ENCODE measurements around the gene LAMA4.
A peak's percentile ranks its signal among the peaks of the same experiment; 100 is the strongest.
"Not testable (repeated sequence)": the region's sequence is repeated elsewhere in the genome, so short reads cannot be mapped to it uniquely, and the experiment has no call there.

Gene LAMA4

DNA sequence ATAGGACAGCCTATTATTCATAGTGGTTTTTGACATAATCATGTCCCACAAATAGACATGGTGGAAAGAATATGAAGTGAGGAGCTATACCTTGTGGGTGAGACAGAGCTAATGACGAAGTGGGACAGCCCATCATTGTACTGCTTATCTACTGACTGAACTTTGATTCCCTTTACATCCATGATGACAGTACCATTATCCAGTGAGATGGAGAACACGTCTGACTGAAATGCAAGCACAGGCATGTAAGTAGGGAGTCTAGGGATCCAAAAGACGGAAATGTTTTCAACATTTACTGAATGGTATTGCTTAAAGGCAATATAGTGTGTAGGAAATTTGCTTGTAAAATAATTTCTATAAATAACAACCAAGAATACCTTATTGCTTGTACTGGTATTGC is 123.5 kb downstream of the LAMA4 start:
- DNase-seq: no peak

DNA sequence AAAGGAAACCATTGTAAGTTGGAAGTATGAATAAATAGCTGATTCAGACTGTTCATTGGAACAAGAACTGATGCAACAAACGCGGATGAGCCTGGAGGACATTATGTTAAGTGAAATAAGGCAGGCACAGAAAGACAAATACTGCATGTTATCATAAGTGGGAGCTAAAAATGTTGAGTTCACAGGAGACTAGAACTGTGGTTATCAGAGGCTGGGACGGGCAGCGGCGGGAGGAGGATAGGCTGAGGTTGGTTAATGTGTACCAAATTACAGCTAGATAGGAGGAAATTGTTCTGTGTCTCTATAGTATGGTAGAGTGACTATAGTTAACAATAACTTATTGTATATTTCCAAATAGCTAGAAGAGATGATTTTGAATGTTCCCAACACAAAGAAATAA is 126.2 kb downstream of the LAMA4 start:
- no peak for DNase-seq

DNA sequence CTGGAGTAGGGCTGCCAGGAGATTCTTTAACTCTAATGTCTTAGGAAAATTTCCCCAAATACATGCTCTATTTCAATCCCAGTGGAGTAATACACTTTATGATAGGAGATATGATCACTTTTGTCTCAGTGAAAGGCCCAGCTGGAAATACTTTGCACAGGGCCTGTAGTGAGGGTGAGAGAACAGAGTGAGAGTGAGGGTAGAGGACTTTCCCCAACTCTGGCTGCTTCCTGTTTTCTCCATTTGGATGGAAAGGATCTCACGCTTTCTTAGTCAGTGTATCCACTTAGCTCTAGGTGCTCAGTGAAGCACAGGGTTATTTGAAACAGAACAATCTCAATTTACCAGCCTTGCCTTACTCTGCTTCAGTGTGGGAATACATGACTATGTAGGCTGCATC is 130.4 kb downstream of the LAMA4 start:
- no peak for DNase-seq

DNA sequence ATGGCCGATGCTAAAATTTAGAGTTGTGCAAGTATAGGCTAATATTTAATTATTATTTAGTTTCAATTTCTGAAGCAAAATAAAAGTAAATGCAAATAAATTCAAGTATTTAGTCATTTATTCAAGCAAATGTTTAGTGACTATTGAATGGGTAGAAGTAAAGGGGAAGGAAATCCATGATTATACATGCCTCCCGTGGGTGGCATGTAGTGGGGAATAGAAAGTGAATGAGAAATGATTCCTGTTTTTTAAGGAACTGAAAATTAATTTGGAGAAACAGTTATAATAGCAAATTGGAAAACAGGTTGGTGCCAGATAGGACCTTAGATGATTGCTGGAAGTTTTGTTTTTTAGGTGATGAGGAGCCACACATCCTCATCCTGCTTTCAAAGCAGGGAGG is 131.6 kb downstream of the LAMA4 start:
- no peak for DNase-seq

DNA sequence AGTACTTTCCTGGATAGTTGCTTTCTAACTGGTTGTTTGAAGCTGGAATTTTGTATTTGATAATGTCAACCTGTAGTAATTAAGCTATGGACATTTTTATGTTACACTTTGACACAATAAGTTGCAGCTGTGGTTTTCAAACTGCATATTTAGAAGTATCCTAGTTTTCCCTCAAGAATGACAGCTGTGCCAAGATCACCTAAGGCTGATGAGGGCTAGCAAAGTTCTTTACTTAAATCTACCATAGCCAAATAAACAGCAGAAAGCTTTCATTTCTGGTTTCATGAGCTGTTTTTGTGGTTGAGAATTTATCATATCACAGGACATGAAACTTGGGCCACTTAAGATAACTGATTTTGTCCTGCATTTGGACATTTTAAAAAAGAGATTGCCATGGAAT is 136.3 kb downstream of the LAMA4 start:
- DNase-seq: no peak

DNA sequence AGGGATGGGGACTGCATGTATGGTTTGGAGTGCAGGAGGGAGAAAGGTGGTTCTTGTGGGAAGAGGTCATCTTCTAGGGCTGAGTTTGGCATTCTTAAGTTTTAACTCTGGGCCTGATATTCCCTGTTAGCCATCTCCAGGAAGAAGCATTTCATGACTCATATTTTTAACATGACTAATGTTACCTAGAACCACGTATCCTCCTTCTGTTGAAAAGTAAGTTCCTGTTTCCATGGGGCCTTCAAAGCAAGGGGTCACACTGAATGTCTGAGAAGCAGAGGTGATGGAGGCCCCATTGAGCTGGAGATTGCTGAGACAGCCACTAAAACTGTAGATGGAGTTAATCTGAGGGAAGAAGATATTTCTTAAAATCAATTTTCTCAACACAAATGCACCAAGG is 136.8 kb downstream of the LAMA4 start:
- DNase-seq: no peak

DNA sequence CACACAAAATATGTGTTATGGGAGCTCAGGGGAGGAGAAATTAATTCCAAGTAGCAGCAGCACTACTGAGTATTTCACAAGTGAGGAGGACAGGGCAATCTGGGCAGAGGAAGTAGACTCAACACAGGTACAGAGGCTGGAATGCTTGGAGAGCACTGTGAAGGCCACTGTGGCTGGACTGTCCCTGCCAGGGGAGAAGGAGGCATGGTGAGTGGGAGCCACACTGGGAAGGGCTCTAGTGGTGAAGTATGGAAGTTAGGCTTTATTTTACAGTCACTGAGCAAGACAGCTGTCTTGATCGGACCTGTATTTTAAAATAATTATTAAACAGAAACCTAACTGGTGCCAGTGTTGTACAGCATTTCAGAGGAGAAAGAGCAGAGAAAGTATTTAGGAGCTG is 138.1 kb downstream of the LAMA4 start:
- DNase-seq: no peak

DNA sequence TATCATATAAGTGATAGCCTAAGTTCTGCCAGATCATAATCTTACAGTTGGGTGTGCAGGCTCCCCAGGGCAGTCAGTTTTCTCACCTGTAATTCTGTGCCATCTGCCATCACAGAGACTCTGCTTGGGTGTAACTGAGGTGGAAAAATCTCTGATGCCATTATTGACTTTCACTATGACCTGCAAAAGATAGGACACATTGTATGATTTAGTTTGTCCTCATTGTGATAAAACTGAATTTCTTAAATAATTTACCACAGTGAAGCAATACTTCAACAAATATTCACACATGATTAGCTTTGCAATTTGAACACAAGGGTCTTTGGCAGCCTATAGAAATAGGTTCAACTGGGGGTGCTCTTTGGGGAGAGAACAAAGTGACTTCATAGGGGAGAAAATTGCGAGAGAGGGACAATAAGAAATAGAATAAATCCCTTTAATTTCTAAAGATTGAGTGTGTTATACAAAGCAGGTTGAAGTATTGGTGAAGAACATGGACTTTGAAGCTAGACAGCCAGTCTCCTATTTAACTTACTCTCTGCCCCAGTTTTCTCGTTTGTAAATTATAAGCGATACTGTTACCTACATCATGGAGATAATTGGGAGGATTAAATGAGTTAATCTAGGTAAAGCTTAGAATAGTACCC is 139.7 kb downstream of the LAMA4 start:
- DNase-seq: no peak

DNA sequence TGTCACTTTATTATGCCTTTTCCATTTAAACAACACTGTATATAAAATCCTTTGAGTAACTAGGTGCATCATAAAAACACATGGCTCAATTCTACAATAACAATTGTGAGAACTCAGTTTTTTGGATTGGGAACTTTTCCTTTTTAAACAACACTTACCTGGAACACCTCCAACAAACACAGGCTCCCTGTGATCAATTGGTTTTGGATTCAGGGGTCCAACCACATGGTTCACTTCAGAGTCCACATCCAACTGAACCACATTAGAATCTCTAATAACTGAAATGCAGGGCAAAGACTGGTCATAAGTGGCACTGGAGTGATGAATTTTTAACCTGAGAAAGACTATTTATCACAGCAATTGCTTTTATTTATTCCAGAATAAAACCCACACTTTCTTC is 140.4 kb downstream of the LAMA4 start:
- no peak for DNase-seq

DNA sequence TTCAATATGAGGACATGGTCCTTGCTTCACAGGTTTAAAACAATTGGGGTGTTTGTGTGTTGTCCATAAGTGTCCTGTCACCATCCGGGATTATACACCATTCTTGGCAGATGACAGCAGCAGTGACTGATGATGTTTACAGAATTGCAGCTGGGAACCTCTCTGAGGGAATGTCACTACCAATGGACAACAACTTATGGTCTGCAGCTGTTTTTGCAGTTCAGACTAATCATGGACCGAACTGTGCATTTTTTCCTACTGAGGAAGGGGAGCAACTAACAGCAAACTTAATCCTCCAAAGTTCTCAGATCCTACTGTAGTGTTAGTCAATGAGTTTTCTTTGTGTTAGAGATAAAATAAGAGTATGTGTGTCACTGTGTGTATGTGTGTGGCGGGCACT is 140.9 kb downstream of the LAMA4 start:
- DNase-seq: no peak

DNA sequence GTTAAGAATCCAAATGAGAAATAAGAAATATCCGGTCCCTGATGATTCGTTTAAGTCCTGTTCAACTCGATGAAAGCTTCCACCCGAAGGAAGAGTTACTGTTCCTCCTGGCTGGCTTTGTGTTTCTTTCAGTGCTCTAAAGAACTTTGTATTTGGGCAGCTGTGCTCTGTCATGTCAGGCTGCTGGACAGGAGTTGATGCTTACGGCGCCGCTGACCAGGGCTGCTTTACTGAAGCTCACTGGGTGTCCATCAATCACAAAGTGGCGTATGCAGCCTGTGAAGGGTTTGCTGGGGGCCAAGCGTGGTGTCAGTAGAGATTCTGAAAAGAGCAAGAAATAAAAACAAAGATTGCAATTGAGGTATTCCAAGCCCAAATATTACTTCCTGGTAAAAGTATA is 145.1 kb downstream of the LAMA4 start:
- DNase-seq: no peak

DNA sequence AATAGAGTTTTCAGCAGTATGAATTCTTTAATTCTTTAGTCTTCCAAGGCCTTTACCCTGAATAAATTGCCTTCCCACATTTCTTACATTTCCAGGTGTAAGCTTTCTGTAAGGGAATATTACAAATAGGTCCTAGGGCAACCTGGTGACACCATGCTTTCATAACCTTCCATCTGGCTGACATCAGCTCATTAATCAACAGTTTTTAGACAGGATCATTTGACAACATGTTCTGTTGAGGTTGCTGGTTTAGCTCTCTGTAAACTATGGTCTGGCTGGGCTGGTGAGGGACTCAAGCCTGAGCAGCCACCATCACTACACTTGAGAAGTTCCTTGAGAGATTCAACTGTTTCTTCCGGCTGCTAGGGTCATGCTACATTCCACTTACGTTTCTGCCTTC is 147.8 kb downstream of the LAMA4 start:
- DNase-seq: no peak

DNA sequence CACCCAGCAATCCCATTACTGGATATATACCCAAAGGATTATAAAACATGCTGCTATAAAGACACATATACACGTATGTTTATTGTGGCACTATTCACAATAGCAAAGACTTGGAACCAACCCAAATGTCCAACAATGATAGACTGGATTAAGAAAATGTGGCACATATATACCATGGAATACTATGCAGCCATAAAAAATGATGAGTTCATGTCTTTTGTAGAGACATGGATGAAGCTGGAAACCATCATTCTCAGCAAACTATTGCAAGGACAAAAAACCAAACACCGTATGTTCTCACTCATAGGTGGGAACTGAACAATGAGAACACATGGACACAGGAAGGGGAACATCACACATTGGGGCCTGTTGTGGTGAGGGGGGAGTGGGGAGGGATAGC is 148.3 kb downstream of the LAMA4 start:
- not testable (repeated sequence) for DNase-seq

DNA sequence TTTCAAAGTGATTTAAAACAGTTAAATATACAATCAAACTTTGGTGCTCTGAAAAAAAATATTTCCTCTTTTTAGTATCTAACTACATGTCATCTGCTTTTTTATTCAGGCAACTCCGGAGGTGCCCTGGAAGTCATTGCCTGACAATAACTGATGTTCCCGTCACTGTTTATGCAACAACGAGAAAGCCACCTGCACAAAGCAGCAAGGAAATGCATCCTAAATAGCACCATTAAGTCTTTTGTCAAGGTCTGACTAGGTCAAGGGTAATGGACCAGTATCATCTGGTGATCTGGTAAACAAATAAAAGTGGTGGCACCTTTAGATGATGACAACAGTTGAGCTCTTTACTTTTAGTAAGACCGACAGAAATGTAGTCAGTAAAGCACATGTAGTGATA is 153.8 kb downstream of the LAMA4 start:
- DNase-seq: no peak

DNA sequence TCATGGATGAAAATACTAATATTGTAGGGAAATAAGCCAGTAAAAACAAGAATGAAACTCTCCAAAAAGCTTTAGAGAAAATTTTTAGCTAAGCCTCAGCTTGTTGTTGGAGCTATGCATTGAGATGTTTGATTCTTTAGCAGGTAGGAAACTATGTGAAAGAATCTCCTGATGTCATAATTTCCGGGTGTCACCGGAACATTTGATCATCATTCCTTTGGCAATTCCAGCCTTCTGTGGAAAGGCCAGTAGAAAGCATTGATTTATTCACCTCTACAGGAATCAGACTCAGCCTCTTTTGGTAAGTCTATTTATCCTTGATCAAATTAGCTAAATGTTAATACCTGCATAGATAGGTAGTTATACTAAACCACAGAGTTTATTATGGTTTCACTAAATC is 157.5 kb downstream of the LAMA4 start:
- DNase-seq: no peak

DNA sequence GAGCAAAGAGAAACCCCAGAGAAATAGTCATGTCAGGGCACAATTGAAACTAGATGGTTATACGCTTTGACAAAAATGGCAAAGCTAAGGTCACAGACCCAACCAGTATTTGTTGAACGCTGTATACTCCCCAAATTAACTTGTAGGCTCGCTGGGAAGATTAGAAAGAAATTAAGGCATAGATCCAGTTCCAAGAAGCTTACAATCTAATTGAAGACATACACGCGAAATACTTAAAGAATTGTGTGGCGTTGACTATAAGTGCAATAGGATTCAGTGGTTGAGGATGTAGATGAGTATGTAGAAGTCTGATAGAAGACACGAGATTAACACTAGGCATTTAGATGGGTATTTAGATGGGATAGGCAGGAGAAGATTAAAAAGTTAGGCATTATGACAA is 166.5 kb downstream of the LAMA4 start:
- DNase-seq: no peak

DNA sequence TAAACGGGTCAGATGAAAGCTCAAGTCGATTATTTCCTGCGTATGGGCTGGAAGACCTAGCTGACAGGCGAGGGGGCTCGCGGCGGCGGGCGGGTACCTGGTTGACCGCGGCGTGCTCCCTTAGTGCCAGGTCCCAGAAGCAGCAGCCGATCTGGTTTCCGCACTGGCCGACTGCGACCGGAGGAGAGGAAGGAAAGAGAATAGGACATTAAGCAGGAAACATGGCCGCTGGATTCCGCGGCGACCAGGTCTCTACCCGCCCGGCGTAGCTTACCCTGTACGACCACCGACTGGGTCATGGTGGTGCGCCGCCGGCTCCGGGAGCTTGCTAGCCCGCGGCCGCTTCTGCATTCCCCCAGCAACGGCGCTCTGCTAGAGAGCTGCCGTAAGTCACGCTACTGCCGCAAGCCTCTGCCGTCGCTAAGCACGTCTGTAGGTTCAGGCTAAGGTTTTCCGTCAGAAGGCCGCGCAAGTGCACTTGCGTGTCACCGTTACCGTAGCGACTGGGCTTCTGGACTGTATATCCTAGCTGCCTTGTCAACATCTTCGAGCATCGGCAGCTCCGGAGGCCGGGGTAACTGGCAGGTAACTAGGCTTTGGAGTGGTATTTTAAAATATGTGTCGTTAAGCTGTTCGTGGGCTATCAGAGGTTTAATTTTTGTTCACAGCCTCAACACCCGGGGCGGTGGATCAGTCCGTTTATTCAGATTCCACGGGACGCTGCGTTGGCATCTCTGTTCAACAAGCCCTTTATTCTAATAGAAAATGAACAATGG is 167.0 kb downstream of the LAMA4 start, which contains the start of the genes FAM229B and TUBE1:
FAM229B (plus strand) TSS at position 456 of the 776 bp plus-strand sequence. CDS start 11,693 bp downstream, outside the sequence.
TUBE1 (minus strand) TSS at position 347 of the 776 bp plus-strand sequence; CDS start at position 299, 48 bp downstream.
- DNase-seq: peak; percentile 90

DNA sequence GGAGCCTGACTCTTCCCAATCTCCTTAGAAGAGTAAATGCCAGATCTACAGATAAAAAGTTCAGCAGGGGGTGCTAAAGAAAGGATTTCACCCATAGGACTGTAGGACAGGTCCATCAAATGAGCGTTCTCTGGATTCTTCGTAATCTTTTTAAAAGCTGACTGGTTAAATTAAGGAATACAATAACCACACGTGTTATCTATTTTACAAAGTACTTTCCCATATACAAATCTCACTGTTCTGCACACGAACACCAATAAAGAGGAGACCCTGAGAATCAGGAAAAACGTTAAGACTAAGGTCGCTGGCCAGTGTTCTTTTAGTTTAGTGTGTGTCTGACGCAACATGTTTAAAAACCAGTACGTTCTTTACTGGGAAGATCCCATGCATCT is 167.6 kb downstream of the LAMA4 start:
- DNase-seq: no peak

DNA sequence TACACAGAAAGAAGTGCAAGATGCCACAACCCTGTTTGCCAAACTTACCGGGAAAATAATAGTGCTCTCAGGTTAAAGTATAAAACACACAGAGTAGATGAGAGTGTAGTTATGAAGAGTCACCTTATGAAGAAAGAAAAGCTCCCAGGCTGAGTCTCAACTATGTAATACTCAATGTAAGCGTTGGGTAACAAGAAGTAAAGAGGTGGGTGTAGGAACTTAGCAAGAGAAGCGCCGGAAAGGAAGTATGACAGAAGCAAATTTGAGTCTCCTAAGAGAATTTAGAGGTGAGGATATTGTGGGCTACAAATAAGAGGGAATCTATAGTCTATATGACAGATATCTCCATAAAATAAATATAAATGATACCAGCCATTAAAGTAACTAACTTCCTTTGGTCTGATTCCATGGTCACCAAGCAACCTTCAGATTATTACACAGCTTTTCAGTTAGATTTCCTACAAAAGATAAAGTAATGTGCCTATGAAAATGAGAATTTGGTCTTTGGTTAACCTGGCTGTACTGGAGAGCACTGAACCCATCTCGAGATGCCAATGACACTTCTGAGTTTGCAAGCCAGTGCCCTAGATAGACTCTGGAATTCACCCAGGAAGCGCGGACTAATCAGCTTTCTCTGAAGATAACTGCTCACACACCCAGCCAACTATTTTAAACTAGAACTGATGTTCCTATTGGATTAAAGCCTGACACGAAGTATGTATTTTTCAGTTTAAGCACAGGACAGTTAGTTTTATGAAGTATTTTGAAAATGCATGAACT is 168.9 kb downstream of the LAMA4 start:
- no peak for DNase-seq

DNA sequence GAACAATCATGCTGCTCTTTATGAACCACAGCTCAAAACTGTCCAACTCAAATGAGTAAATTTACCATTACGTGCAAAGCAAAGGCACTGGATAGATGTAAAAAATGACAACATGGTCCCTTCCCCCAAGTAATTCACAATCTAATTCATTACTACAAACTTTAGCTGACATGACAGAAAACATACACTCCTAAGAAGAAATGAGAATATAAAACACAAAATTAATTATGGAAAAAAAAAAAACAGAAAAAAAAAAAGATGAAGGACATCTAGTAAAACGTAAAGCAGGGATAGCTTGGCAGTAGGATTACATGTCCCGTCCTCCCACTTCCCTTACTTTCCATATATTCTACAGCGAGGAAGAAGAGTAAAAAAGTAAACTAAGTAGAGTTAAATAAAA is 172.8 kb downstream of the LAMA4 start:
- DNase-seq: no peak

DNA sequence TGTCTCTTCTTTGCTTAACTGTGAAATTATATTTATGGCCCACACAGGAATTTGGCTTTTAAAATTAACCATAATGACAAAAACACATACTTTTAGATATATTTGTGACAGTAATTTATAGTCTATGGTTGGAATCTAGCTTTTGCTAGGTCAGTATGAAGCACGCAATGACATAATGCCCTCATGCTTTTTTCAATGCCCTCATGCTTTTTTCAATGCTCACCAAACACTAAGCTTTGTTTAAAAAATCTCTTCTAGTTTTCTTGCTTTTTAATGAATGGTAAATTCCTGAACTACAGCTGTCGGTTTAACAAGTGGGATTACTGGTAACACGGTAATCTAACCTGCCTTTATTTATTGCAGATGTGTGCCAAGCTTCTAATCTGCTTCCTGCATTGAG is 187.8 kb downstream of the LAMA4 start:
- DNase-seq: no peak

DNA sequence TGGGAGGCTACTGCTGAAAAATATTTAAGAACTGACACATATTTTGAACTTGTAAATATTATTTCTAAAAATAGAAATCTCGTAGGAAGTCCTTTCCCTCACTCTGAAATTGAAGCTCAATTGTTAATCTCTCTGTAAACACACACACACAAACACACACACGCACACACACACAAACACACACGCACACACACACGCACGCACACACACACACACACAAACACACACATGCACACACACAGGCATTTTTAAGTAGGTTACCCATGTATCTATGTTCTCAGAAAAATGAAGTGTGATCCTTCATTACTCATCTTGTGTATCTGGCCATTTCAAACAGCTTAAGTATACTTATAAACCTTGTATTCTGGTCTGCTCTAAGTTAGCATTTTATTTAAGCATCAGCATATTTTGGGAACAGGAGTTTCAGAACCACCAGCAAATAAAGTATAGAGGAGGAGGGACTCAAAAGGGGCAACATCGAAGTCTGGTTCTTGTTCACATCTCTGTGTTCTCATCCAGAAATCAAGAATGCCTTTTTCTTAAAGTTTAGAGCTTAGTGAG is 188.9 kb downstream of the LAMA4 start:
- no peak for DNase-seq

DNA sequence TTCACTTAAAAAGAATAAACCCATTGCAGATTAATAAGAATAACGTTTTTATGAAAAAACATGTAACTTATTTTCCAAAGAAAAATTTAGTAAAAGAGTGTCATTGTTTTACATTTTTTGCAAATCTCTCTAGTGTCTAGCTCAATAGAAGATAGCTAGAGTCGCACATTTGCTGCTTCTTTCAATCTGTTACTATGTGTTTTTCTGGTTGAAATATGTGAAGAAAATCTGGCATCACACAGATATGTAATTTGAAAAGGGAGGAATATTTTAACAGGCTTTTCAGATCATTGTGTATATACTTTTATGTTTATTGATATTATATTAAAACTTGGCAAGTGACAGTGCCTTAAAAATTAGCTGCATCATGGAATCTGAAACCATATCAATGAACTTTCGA is 191.4 kb downstream of the LAMA4 start:
- DNase-seq: no peak

DNA sequence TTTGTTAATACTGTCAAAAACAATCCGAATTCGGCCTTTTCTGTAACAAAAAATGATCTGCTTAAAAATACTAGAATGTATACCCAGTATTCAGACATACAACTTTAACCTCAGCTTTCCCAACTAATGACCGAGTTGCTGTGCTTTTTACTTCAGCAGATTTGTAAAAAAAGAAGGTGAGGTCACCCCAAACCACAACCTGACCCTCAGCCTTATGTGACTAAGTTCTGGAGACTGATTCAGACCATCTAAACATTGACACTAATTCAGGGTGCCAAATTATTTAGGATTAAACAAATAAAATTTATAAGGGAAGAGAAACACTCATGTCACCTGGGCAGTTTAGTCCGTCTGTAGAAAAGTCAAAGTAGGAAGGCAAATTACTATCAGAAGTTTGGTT is 192.8 kb downstream of the LAMA4 start:
- no peak for DNase-seq
